Skeletal muscle tissue (tissue), 4 donors: ENCODE results near the gene ESRRG. TPM values are rescaled to one million over a fixed set of nuclear protein-coding genes. Genes with fewer than 3 reads are reported as not detected.

Experiments used
- H3K27ac ChIP-seq: one replicate; pipeline ENCODE4 v1.7.0; 2013; ENCODE audit warnings: mild to moderate bottlenecking, low read depth, low read length, inconsistent platforms
- H3K27me3 ChIP-seq, 3 donors: one replicate each; pipeline ENCODE4 v1.7.0; 2013; ENCODE audit warnings: low read length in 3 of 3; ENCODE audit not compliant: control insufficient read depth in 3 of 3, insufficient read depth in 3 of 3
- H3K36me3 ChIP-seq, 3 donors: one replicate each; pipeline ENCODE4 v1.7.0; 2013; ENCODE audit warnings: low read length in 3 of 3; ENCODE audit not compliant: control insufficient read depth in 3 of 3, insufficient read depth in 3 of 3
- H3K4me1 ChIP-seq, 3 donors: one replicate each; pipeline ENCODE4 v1.7.0; 2013; ENCODE audit warnings: low read length in 3 of 3, mild to moderate bottlenecking in 3 of 3; ENCODE audit not compliant: control insufficient read depth in 3 of 3, insufficient read depth in 3 of 3
- H3K4me3 ChIP-seq, 3 donors: one replicate each; pipeline ENCODE4 v1.7.0; 2013; ENCODE audit warnings: low read length in 3 of 3
- H3K9ac ChIP-seq, 3 donors: one replicate each; pipeline ENCODE4 v1.7.0; 2013; ENCODE audit warnings: low read length in 3 of 3, mild to moderate bottlenecking in 3 of 3, moderate library complexity in 2 of 3, low read depth in 1 of 3
- H3K9me3 ChIP-seq, 3 donors: one replicate each; pipeline ENCODE4 v1.7.0; 2013; ENCODE audit warnings: low read length in 3 of 3; ENCODE audit not compliant: control insufficient read depth in 3 of 3
- total RNA-seq: library from RNA; depleted of rRNA; stranded (reverse); fragments of >200 nt; gene quantifications from one replicate; pipeline ENCODE4 v1.2.3, GENCODE V29; 2014
- donor health status: Osteomylitis.

Gene ESRRG
- total RNA-seq, result 25.1 TPM

GRCh38 chr1:216723274-216723780, at the start of gene ESRRG:
Gene ESRRG, minus strand, starts transcription at chr1:216723429. Its CDS starts 130 bp downstream, at chr1:216723299.
- H3K4me1 ChIP-seq, result peaks cover 0 to 2% (median 0%) of the 10 kb centered on the region in 3 donors
- H3K9ac ChIP-seq, result peak within 1 kb of the TSS; percentile 72 to 81 (median 76)
- peak within 1 kb of the TSS; percentile 70 to 77 (median 76) for H3K4me3 ChIP-seq
- H3K27me3 ChIP-seq, result peaks cover 0 to 4% (median 0%) of the 10 kb centered on the region in 3 donors
- no peaks in the 10 kb centered on the region for H3K36me3 ChIP-seq
- H3K27ac ChIP-seq, result peak within 1 kb of the TSS; percentile 65
- no peaks in the 10 kb centered on the region for H3K9me3 ChIP-seq

- H3K4me3 ChIP-seq, result no peak overlapping the region
- no peaks in the 10 kb centered on the region for H3K9me3 ChIP-seq
- no peak overlapping the region for H3K9ac ChIP-seq
- H3K27me3 ChIP-seq, result no peaks in the 10 kb centered on the region
- H3K4me1 ChIP-seq, result peaks cover 0 to 2% (median 0%) of the 10 kb centered on the region in 3 donors
- H3K36me3 ChIP-seq, result no peaks in the 10 kb centered on the region
- H3K27ac ChIP-seq, result no peak overlapping the region
Observed at GRCh38 chr1:216771922-216772321, 48.7 kb upstream of the ESRRG start.

GRCh38 chr1:216766633-216767327, 43.6 kb upstream of the ESRRG start:
- H3K9ac ChIP-seq, result peak overlapping the region in 1 of 3 donors; percentile 46
- H3K27ac ChIP-seq, result no peak overlapping the region
- no peaks in the 10 kb centered on the region for H3K9me3 ChIP-seq
- peaks cover 0 to 2% (median 0%) of the 10 kb centered on the region in 3 donors for H3K4me1 ChIP-seq
- no peaks in the 10 kb centered on the region for H3K27me3 ChIP-seq
- no peaks in the 10 kb centered on the region for H3K36me3 ChIP-seq
- peak overlapping the region in 2 of 3 donors; percentile 8 to 21 for H3K4me3 ChIP-seq

GRCh38 chr1:216765346-216766300, 42.4 kb upstream of the ESRRG start:
- Histone ChIP-seq H3K27ac (peak overlapping the region; percentile 36), H3K27me3 (no peaks in the 10 kb centered on the region), H3K4me1 (peaks cover 0 to 2% (median 0%) of the 10 kb centered on the region in 3 donors), H3K36me3 (no peaks in the 10 kb centered on the region), H3K4me3 (peak overlapping the region; percentile 33 to 49 (median 46)), H3K9ac (peak overlapping the region; percentile 28 to 61 (median 61)), H3K9me3 (no peaks in the 10 kb centered on the region)

- Histone ChIP-seq H3K9ac (no peak overlapping the region), H3K27ac (no peak overlapping the region), H3K27me3 (no peaks in the 10 kb centered on the region), H3K4me3 (no peak overlapping the region), H3K4me1 (no peaks in the 10 kb centered on the region), H3K36me3 (no peaks in the 10 kb centered on the region), H3K9me3 (no peaks in the 10 kb centered on the region)
Observed at GRCh38 chr1:216758161-216758560, 34.9 kb upstream of the ESRRG start.

- Histone ChIP-seq H3K9ac (no peak overlapping the region), H3K4me3 (no peak overlapping the region), H3K27ac (no peak overlapping the region), H3K9me3 (no peaks in the 10 kb centered on the region), H3K27me3 (no peaks in the 10 kb centered on the region), H3K36me3 (no peaks in the 10 kb centered on the region), H3K4me1 (no peaks in the 10 kb centered on the region)
Observed at GRCh38 chr1:216757110-216757509, 33.9 kb upstream of the ESRRG start.

- H3K9ac ChIP-seq, result no peak overlapping the region
- H3K4me1 ChIP-seq, result peaks cover 0 to 9% (median 2%) of the 10 kb centered on the region in 3 donors
- H3K27me3 ChIP-seq, result no peaks in the 10 kb centered on the region
- H3K27ac ChIP-seq, result no peak overlapping the region
- no peaks in the 10 kb centered on the region for H3K36me3 ChIP-seq
- H3K9me3 ChIP-seq, result no peaks in the 10 kb centered on the region
- no peak overlapping the region for H3K4me3 ChIP-seq
Observed at GRCh38 chr1:216750961-216751360, 27.7 kb upstream of the ESRRG start.

- Histone ChIP-seq H3K9me3 (no peaks in the 10 kb centered on the region), H3K9ac (no peak overlapping the region), H3K4me1 (peaks cover 0 to 9% (median 2%) of the 10 kb centered on the region in 3 donors), H3K27ac (no peak overlapping the region), H3K27me3 (no peaks in the 10 kb centered on the region), H3K4me3 (no peak overlapping the region), H3K36me3 (no peaks in the 10 kb centered on the region)
Observed at GRCh38 chr1:216750031-216750627, 26.9 kb upstream of the ESRRG start.

- Histone ChIP-seq H3K36me3 (no peaks in the 10 kb centered on the region), H3K4me3 (peak overlapping the region in 1 of 3 donors; percentile 4), H3K4me1 (peaks cover 0 to 9% (median 2%) of the 10 kb centered on the region in 3 donors), H3K9me3 (no peaks in the 10 kb centered on the region), H3K27ac (no peak overlapping the region), H3K27me3 (no peaks in the 10 kb centered on the region), H3K9ac (peak overlapping the region in 2 of 3 donors; percentile 13 to 46)
Observed at GRCh38 chr1:216749232-216749631, 26.0 kb upstream of the ESRRG start.
